HepG2 (cell line): ENCODE measurements around the gene IFIT1. TPM values are rescaled to one million over a fixed set of nuclear protein-coding genes. Genes with fewer than 3 reads are reported as not detected.

ENCODE experiments used
- ATF6 ChIP-seq: sonication (generic); formaldehyde crosslinking; conservative IDR thresholded peaks from 2 replicates; pipeline ENCODE4 v1.4.0; 2020; ENCODE audit warnings: missing genetic modification reagents
- CBX5 ChIP-seq: sonication (generic); formaldehyde crosslinking; IDR thresholded peaks from 2 replicates; pipeline ENCODE4 v1.4.0; 2020; ENCODE audit warnings: missing genetic modification reagents, borderline replicate concordance
- DRAP1 ChIP-seq: IDR thresholded peaks from 2 replicates; pipeline ENCODE4 v1.6.1; 2016; ENCODE audit warnings: missing genetic modification reagents, missing compliant biosample characterization
- HNRNPH1 ChIP-seq: fragments of 200-400 bp; formaldehyde crosslinking; optimal IDR thresholded peaks from 2 replicates; pipeline ENCODE3; 2017; ENCODE audit warnings: mild to moderate bottlenecking, low read depth, low read length
- MZF1 ChIP-seq: sonication (generic); formaldehyde crosslinking; IDR thresholded peaks from 2 replicates; pipeline ENCODE4 v1.8.1; 2023; ENCODE audit warnings: mild to moderate bottlenecking, missing genetic modification reagents, borderline replicate concordance
- NR2F1 ChIP-seq, 2 experiments: fragments of 450-650 bp in 1 of 2; formaldehyde crosslinking in 1 of 2; IDR thresholded peaks; 2 replicates each; pipeline versions ENCODE4 v1.5.0 to v1.6.1; 2016 to 2020; ENCODE audit warnings: mild to moderate bottlenecking in 1 of 2, missing compliant biosample characterization in 1 of 2, missing genetic modification reagents in 1 of 2, moderate library complexity in 1 of 2
- NR3C1 ChIP-seq: sonication (generic); formaldehyde crosslinking; IDR thresholded peaks from 2 replicates; pipeline ENCODE4 v1.4.0; 2020; ENCODE audit warnings: missing genetic modification reagents
- PHF21A ChIP-seq: sonication (generic); formaldehyde crosslinking; IDR thresholded peaks from 2 replicates; pipeline ENCODE4 v1.5.0; 2020; ENCODE audit warnings: mild to moderate bottlenecking, missing genetic modification reagents
- SCMH1 ChIP-seq: sonication (generic); formaldehyde crosslinking; IDR thresholded peaks from 2 replicates; pipeline ENCODE4 v1.9.0; 2021; ENCODE audit warnings: missing genetic modification reagents, mild to moderate bottlenecking, borderline replicate concordance
- TEAD3 ChIP-seq: optimal IDR thresholded peaks from 2 replicates; pipeline ENCODE3; 2016; ENCODE audit warnings: borderline replicate concordance
- ZBTB39 ChIP-seq: sonication (generic); formaldehyde crosslinking; IDR thresholded peaks from 2 replicates; pipeline ENCODE4 v1.5.0; 2020; ENCODE audit warnings: missing genetic modification reagents
- ZNF33B ChIP-seq: sonication (generic); formaldehyde crosslinking; IDR thresholded peaks from 2 replicates; pipeline ENCODE4 v1.5.1; 2020; ENCODE audit warnings: mild to moderate bottlenecking, missing genetic modification reagents
- ZSCAN29 ChIP-seq: sonication (generic); formaldehyde crosslinking; conservative IDR thresholded peaks from 2 replicates; pipeline ENCODE4 v1.4.0; 2020; ENCODE audit warnings: mild to moderate bottlenecking, missing genetic modification reagents
- polyA plus RNA-seq, 8 experiments: library from polyadenylated mRNA; depleted of rRNA in 3 of 8; stranded (reverse) in 7 of 8; unstranded in 1 of 8; fragments of >200 nt; fragmentation: Illumina TruSeq in 4 of 8; extraction: Trizol in 4 of 8; gene quantifications; 2 replicates each; pipeline versions ENCODE4 v1.2.1 to v1.2.3, GENCODE V29; 2011 to 2016; ENCODE audit warnings: low read depth in 4 of 8, missing spikeins in 1 of 8, mixed read lengths in 1 of 8; ENCODE audit not compliant: insufficient read depth in 1 of 8
- total RNA-seq, 5 experiments: library from RNA; depleted of rRNA; stranded (reverse); fragments of >200 nt; fragmentation: Illumina TruSeq; extraction: Trizol; gene quantifications; 2 replicates each; pipeline ENCODE4 v1.2.3, GENCODE V29; 2016; ENCODE audit warnings: low read depth in 1 of 5
- TF ChIP-seq, protein P1 (sequence below): IDR thresholded peaks from 2 replicates; pipeline ENCODE4 v1.6.1; 2016
- TF ChIP-seq, protein P2 (sequence below): sonication (generic); formaldehyde crosslinking; IDR thresholded peaks from 2 replicates; pipeline ENCODE4 v1.8.1; 2023; ENCODE audit warnings: missing genetic modification reagents, inconsistent platforms, borderline replicate concordance
- TF ChIP-seq, protein P3 (sequence below): sonication (generic); formaldehyde crosslinking; IDR thresholded peaks from 2 replicates; pipeline ENCODE4 v1.9.0; 2021; ENCODE audit warnings: missing genetic modification reagents, mild to moderate bottlenecking, borderline replicate concordance

IFIT1 gene
- total and polyA plus RNA-seq, 2 of the 13 experiments (the other 11 are each of a cell fraction or from before 2014, with no cell fraction given), result 1.5 to 5.5 TPM

DNA sequence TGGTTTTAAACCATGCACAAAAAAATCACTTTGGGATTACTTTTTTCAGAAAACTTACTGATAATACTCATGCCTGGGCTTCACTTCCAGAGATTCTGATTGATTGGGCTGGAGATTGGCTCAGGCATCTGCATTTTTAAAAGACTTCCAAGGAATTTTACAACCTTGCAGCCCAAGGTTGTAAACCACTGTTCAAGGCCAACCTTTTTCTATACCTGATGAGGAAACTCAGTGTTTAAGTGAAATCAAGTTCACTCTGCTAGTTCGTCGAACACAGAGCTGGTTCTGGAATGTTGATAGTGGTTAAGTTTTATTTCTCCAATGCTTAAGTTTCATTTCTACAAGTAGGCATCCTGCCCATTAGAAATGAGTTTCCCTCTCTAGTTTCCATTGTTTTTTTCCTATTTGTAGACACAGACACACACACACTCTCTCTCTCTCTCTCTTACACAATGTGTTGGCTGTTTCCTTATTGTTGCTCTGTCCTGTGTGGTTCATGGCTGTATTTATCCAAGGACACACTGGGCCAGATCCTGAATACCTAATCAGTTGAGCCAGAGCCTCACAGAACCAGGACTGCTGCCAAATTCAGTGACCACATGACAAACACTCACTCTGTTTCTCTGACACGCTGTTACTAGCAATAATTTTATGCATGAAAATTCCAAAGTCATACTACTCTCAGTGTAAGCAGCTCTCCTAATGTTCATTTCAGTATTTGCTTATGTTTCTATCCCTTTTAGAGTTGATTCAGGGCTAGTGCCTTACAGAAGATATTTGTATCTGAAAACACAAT, 18.3 kb upstream of the IFIT1 start (continued):
- no peak; the same call in 1 of the 2 replicates for TF ChIP-seq ZBTB39 (CRISPR knock-in tag)
- peak; percentile 54; the same call in 1 of the 2 replicates for TF ChIP-seq DRAP1 (CRISPR knock-in tag)
- no peak for TF ChIP-seq ATF6 (CRISPR knock-in tag)
- no peak for TF ChIP-seq MZF1 (CRISPR knock-in tag)
- peak; percentile 62 to 75; a peak in 3 of 4 replicates for TF ChIP-seq NR2F1 (CRISPR knock-in tag; IDR thresholded peaks at IDR 0.05)
- TF ChIP-seq TEAD3 (CRISPR knock-in tag), result peak; percentile 69
- peak; percentile 92 for TF ChIP-seq PHF21A (CRISPR knock-in tag)
- TF ChIP-seq, protein P1, sequence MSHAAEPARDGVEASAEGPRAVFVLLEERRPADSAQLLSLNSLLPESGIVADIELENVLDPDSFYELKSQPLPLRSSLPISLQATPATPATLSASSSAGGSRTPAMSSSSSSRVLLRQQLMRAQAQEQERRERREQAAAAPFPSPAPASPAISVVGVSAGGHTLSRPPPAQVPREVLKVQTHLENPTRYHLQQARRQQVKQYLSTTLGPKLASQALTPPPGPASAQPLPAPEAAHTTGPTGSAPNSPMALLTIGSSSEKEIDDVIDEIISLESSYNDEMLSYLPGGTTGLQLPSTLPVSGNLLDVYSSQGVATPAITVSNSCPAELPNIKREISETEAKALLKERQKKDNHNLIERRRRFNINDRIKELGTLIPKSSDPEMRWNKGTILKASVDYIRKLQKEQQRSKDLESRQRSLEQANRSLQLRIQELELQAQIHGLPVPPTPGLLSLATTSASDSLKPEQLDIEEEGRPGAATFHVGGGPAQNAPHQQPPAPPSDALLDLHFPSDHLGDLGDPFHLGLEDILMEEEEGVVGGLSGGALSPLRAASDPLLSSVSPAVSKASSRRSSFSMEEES (CRISPR knock-in tag), result peak; percentile 77; the same call in 1 of the 2 replicates
- TF ChIP-seq HNRNPH1, result no peak
- TF ChIP-seq, protein P2, sequence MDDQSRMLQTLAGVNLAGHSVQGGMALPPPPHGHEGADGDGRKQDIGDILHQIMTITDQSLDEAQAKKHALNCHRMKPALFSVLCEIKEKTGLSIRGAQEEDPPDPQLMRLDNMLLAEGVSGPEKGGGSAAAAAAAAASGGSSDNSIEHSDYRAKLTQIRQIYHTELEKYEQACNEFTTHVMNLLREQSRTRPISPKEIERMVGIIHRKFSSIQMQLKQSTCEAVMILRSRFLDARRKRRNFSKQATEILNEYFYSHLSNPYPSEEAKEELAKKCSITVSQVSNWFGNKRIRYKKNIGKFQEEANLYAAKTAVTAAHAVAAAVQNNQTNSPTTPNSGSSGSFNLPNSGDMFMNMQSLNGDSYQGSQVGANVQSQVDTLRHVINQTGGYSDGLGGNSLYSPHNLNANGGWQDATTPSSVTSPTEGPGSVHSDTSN, result no peak
- TF ChIP-seq SCMH1 (CRISPR knock-in tag), result no peak
- no peak for TF ChIP-seq ZNF33B (CRISPR knock-in tag)
- TF ChIP-seq, protein P3, sequence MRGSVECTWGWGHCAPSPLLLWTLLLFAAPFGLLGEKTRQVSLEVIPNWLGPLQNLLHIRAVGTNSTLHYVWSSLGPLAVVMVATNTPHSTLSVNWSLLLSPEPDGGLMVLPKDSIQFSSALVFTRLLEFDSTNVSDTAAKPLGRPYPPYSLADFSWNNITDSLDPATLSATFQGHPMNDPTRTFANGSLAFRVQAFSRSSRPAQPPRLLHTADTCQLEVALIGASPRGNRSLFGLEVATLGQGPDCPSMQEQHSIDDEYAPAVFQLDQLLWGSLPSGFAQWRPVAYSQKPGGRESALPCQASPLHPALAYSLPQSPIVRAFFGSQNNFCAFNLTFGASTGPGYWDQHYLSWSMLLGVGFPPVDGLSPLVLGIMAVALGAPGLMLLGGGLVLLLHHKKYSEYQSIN (CRISPR knock-in tag), result no peak
- no peak for TF ChIP-seq ZSCAN29
- TF ChIP-seq NR3C1 (CRISPR knock-in tag), result no peak
- TF ChIP-seq CBX5 (CRISPR knock-in tag), result peak; percentile 61; the same call in 1 of the 2 replicates
